ENCODE measurements around the gene ARHGAP1. TPM values are rescaled to one million over a fixed set of nuclear protein-coding genes. Genes with fewer than 3 reads are reported as not detected.

The ARHGAP1 gene
- total RNA-seq, 2 donors from 2014 or later: 88.1 to 117 TPM

DNA sequence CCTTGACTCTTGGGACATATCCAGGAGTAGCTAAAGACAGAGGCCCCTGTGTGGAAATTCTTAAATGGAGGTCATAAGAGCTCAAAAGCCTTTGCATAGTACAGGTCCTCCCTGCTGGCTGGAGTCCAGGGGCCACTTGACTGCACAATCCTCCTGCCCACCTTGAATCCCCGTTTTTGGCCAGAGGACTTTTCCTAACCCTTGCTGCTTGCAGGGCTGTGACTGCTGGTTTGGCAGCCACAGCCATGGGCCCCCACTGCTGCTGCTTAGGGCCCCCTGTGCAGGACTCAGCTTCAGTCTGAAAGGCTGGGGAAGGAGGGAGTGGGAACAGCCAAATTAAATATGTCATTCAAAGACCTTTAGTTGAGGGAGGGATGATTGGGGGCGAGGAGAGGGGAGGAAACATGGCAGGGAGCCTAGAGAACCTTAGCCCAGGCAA, 33.4 kb downstream of the ARHGAP1 start:
- Histone ChIP-seq H3K4me3 (no peak overlapping the region), H3K36me3 (peaks cover 62% of the 10 kb centered on the region), H3K27ac (peak overlapping the region; percentile 72 to 82), H3K27me3 (no peaks in the 10 kb centered on the region), H3K9me3 (no peaks in the 10 kb centered on the region), H3K4me1 (peaks cover 0 to 45% of the 10 kb centered on the region in 2 donors)
- no peak for DNase-seq (ENCODE audit: low spot score)
- TF ChIP-seq, protein P1, sequence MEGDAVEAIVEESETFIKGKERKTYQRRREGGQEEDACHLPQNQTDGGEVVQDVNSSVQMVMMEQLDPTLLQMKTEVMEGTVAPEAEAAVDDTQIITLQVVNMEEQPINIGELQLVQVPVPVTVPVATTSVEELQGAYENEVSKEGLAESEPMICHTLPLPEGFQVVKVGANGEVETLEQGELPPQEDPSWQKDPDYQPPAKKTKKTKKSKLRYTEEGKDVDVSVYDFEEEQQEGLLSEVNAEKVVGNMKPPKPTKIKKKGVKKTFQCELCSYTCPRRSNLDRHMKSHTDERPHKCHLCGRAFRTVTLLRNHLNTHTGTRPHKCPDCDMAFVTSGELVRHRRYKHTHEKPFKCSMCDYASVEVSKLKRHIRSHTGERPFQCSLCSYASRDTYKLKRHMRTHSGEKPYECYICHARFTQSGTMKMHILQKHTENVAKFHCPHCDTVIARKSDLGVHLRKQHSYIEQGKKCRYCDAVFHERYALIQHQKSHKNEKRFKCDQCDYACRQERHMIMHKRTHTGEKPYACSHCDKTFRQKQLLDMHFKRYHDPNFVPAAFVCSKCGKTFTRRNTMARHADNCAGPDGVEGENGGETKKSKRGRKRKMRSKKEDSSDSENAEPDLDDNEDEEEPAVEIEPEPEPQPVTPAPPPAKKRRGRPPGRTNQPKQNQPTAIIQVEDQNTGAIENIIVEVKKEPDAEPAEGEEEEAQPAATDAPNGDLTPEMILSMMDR (IDR thresholded peaks at IDR 0.05): no peak

DNA sequence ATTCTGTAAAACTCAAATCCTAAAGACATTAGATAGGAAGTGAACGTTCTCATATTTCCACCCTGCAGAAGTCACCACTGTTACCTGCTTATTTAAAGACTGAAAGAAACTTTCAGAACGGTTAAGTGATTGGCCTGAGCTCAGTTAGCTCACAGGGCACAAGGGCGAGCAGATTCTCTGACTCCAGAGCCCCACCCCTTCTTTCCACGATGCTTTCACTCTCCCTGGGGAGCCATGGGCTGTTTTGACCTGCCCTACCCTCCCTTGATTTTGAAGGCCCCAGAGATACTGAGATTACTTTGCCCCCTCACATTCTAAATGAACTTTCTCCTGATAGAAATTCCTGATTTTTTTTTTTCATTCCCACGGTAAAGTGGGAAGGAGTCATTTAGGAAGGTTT, 33.9 kb downstream of the ARHGAP1 start:
- peaks cover 56% of the 10 kb centered on the region for H3K36me3 ChIP-seq
- no peaks in the 10 kb centered on the region for H3K9me3 ChIP-seq
- peak overlapping the region; percentile 72 to 82 for H3K27ac ChIP-seq
- no peak overlapping the region for H3K4me3 ChIP-seq
- peaks cover 0 to 43% of the 10 kb centered on the region in 2 donors for H3K4me1 ChIP-seq
- DNase-seq (ENCODE audit: low spot score): no peak
- TF ChIP-seq, protein P1 (IDR thresholded peaks at IDR 0.05): no peak
- no peaks in the 10 kb centered on the region for H3K27me3 ChIP-seq

GRCh38 chr11:46665356-46665755, 35.1 kb downstream of the ARHGAP1 start:
- Histone ChIP-seq H3K4me1 (peaks cover 0 to 43% of the 10 kb centered on the region in 2 donors), H3K27me3 (no peaks in the 10 kb centered on the region), H3K9me3 (no peaks in the 10 kb centered on the region), H3K36me3 (peaks cover 45% of the 10 kb centered on the region), H3K4me3 (no peak overlapping the region), H3K27ac (peak overlapping the region; percentile 72 to 82)
- DNase-seq (ENCODE audit: low spot score): no peak
- TF ChIP-seq, protein P1 (IDR thresholded peaks at IDR 0.05): no peak

DNA sequence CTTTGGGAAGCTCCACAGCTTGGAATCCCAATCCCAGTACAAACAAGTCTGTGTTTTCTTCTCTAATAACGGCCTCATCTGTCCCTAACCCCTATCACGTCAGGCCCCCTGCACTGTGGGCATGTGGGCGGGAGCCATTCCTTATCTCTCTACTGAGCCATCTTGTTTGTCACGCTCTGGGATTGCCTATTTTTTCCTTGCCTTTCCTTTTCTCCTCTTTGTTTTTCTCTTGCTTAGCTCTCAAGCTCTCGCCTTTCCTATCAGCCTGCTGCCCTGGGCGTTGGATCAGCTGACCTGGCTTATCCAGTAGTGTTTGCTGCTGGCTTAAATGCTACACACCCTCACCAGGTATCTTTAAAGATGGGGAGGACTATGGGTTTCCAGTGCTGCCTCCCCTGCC, 35.8 kb downstream of the ARHGAP1 start:
- H3K4me1 ChIP-seq: peaks cover 0 to 43% of the 10 kb centered on the region in 2 donors
- peaks cover 45% of the 10 kb centered on the region for H3K36me3 ChIP-seq
- TF ChIP-seq, protein P1 (IDR thresholded peaks at IDR 0.05): no peak
- no peak overlapping the region for H3K4me3 ChIP-seq
- H3K27me3 ChIP-seq: no peaks in the 10 kb centered on the region
- H3K9me3 ChIP-seq: no peaks in the 10 kb centered on the region
- H3K27ac ChIP-seq: peak overlapping the region; percentile 72 to 82
- no peak for DNase-seq (ENCODE audit: low spot score)

GRCh38 chr11:46663277-46663940, 37.0 kb downstream of the ARHGAP1 start:
- peaks cover 45% of the 10 kb centered on the region for H3K36me3 ChIP-seq
- DNase-seq (ENCODE audit: low spot score): no peak
- H3K4me3 ChIP-seq: no peak overlapping the region
- H3K4me1 ChIP-seq: peaks cover 0 to 47% of the 10 kb centered on the region in 2 donors
- TF ChIP-seq, protein P1 (IDR thresholded peaks at IDR 0.05): no peak
- peak overlapping the region; percentile 72 to 82 for H3K27ac ChIP-seq
- no peaks in the 10 kb centered on the region for H3K27me3 ChIP-seq
- H3K9me3 ChIP-seq: no peaks in the 10 kb centered on the region

- no peak overlapping the region for H3K27ac ChIP-seq
These were observed 38.1 kb downstream of the ARHGAP1 start for GRCh38 chr11:46662366-46662765.

More at GRCh38 chr11:46662366-46662765, 38.1 kb downstream of the ARHGAP1 start:
- TF ChIP-seq, protein P1 (IDR thresholded peaks at IDR 0.05): no peak
- Histone ChIP-seq H3K36me3 (peaks cover 44% of the 10 kb centered on the region), H3K9me3 (no peaks in the 10 kb centered on the region), H3K4me1 (peaks cover 0 to 52% of the 10 kb centered on the region in 2 donors), H3K4me3 (no peak overlapping the region), H3K27me3 (no peaks in the 10 kb centered on the region)
- no peak for DNase-seq (ENCODE audit: low spot score)

Data from right atrium auricular region (tissue), 2 donors.